ENCODE measurements around the gene PLB1.

PLB1 gene

GRCh38 chr2:28636491-28636890, 140.6 kb downstream of the PLB1 start:
- in situ Hi-C loops (cut with MboI; ENCODE audit: low sequenced_read_pairs), result no loop called here

GRCh38 chr2:28637066-28638047, 141.5 kb downstream of the PLB1 start:
- in situ Hi-C loops (cut with MboI; ENCODE audit: low sequenced_read_pairs), result no loop called here

DNA sequence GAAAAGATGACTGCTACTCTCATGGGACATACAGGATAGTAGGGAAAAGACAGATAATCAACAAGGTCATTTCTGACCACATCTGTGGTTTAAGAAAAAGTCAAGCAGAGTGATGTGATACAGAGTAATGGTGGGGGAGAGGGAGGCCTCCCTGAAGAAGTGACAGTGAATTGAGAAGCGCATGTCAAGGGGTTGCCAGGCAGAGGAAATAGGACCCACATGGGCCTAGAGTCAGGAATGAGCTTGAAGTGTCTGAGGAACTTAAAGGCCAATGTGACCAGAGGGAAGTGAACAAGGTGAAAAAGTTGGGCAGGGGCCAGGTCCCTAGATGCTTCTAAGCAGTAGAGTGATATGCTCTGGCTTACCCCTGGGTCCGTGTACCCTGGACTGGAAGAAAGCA, 142.2 kb downstream of the PLB1 start:
- in situ Hi-C loops (cut with MboI; ENCODE audit: low sequenced_read_pairs), result no loop called here

- in situ Hi-C loops (cut with MboI; ENCODE audit: low sequenced_read_pairs), result no loop called here
These were observed 143.3 kb downstream of the PLB1 start for GRCh38 chr2:28639092-28639691.

DNA sequence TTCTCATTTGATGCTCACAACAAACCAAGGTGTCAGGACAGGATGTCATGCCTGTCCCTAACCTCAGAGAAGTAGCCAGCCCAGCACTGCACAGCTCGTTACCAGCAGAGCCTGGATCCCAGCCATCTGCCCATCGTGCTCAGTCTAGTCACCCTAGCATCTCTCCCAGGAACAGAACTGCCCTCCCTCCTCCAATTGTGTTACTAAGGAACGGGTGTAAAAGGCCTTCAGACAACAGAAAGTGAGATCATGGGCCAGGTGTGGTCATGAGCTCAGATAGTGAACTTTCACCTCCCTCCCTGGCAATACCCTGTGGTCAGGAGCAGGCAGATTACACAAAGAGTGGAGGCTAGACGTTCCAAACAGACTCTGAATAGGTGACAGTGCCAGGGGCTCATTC, 144.0 kb downstream of the PLB1 start:
- in situ Hi-C loops (cut with MboI; ENCODE audit: low sequenced_read_pairs), result no loop called here

GRCh38 chr2:28640260-28640907, 144.5 kb downstream of the PLB1 start:
- in situ Hi-C loops (cut with MboI; ENCODE audit: low sequenced_read_pairs), result no loop called here

- in situ Hi-C loops (cut with MboI; ENCODE audit: low sequenced_read_pairs), result no loop called here
These were observed 145.0 kb downstream of the PLB1 start for GRCh38 chr2:28640908-28641300.

DNA sequence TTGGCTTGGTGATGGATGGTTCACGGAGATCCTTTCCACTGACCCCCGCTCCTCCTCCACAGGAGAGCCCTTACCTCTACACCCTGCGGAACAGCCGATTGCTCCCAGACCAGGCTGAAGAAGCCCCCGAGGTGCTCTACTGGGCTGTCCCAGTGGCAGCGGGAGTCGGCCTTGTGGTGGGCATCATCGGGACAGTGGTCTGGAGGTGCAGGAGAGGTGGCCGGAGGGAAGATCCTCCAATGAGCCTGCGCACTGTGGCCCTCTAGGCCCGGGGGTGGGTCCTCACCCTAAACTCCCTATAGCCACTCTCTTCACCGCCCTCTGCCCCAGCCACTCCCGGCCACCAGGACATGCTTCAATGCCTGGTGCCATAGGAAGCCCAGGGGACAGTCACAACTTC, 146.9 kb downstream of the PLB1 start:
- in situ Hi-C loops (cut with MboI; ENCODE audit: low sequenced_read_pairs), result no loop called here

- in situ Hi-C loops (cut with MboI; ENCODE audit: low sequenced_read_pairs), result no loop called here
These were observed 147.5 kb downstream of the PLB1 start for GRCh38 chr2:28643327-28643726.

DNA sequence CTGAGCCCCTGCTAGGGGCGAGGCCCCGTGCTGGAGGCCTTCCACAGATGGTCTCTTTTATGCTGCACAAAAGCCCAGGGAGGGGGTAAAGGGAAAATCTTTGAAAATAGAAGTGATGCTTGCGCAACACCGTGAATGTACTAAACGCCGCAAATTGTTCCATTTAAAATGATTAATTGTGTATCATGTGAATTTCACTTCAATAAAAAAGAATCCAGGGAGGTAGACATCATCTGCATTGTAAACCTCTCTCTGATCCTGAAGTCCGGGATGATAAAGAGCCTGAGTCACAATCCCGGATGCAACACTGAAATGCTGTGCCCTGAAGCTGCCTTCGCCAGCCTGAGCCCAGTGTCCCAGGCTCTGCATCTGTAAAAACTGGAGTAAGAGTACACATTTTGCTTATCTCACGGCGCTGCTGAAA, 148.1 kb downstream of the PLB1 start:
- in situ Hi-C loops (cut with MboI; ENCODE audit: low sequenced_read_pairs), result no loop called here

GRCh38 chr2:28644760-28645159, 148.9 kb downstream of the PLB1 start:
- in situ Hi-C loops (cut with MboI; ENCODE audit: low sequenced_read_pairs), result no loop called here

DNA sequence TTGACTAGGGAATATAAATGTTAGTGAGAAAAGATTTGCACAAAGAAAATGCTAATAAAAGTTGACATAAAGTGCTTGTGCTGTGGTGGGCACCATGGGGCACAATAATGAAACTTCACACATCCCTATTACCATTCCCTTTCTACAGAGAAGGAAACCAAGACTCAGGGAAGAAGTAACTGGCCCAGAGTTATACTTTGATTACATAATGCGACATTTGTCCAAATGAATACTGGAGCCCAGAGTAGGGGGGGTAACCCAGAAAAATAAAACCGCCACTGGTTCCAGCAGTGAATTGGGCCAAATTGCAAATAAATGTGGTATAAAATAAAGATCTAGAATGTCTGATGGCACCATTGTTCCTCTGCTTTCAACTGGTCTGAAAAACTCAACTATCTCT, 149.7 kb downstream of the PLB1 start:
- in situ Hi-C loops (cut with MboI; ENCODE audit: low sequenced_read_pairs), result no loop called here

- in situ Hi-C loops (cut with MboI; ENCODE audit: low sequenced_read_pairs), result no loop called here
These were observed 151.8 kb downstream of the PLB1 start for GRCh38 chr2:28647682-28648081.

- in situ Hi-C loops (cut with MboI; ENCODE audit: low sequenced_read_pairs), result no loop called here
These were observed 152.3 kb downstream of the PLB1 start for GRCh38 chr2:28648147-28648546.

DNA sequence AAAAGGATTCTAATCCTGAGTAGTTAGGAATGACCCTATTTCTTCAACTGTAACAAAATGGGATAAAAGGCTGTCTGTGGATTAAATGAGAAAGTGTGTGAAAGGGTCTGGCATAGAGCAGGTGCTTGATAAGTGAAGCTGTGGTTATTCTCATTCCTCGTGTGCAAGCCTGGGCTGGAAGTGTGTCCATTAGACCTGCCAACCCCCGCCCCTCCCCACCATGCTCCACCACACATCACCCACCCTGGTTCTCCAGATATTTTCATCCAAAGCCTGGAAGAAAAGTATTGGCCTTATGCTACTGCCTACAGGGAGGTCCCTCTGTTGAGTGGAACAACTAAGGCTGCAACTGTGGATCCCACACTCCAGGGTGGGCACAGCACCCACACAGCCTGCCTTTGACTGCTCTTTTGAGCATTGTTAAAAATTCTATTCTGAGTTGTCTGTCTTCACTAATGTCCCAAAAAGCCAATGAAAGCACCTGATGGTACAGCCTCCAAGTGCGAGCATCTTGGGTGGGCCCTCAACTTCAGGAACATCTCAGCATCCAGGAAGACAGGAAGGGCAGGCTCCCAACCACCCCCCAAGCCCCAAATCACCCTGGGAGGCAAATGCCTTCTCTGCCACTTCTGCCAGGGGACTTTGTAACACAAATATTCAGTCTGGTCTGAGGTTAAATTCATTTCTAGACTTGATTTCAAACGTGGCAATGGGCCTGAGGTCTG, 153.0 kb downstream of the PLB1 start:
- in situ Hi-C loops (cut with MboI; ENCODE audit: low sequenced_read_pairs), result no loop called here

DNA sequence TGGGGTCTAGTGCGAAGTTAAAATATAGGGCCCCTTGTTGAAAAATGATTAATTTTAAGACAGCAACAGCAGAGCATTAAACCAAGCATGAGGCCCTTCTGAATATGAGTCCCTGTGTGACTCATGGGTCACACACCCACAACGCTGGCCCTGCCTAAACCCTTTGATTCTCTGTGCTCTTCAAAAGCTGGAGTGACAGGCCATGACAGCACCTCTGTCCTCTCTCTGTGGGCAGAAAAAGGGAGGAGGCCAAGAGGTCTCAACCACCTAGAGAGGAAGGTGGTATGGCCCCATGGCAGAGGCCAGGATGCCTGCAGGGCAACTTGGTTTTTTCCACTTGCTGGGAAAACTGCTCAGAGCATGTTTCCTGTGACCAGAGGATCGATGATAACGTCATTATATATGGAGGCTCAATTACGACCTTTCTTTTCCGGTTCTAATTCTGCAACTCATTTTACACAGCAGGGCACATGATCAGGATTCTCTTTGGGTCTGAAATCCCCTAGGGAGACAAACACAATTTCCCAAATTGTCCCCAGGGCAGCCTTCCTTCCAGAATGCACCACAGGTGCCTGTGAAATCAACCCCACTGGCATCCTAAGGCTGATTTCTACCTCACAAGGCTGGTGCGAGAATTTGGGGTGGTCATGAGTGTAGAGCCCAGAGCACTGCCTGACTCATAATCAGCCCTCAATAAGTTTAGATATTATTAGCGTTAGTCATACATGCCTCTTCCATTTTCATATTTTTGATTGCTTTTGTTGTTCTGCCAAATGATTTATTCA, 153.8 kb downstream of the PLB1 start:
- in situ Hi-C loops (cut with MboI; ENCODE audit: low sequenced_read_pairs), result no loop called here

DNA sequence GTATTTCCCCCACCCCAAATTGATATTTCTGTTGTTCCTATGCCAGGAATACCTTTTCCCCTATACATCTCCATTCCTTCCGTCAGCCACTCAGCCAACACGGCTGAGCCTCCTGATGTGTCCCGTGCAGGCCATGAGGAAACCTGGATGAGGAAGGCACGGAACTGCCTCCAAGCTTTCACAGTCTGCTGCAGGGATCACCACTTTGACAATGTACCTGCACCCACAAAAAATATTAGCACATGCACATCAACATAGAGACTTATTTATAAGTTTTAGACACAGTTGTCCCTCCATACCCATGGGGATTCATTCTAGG, 154.4 kb downstream of the PLB1 start:
- in situ Hi-C loops (cut with MboI; ENCODE audit: low sequenced_read_pairs), result no loop called here

- in situ Hi-C loops (cut with MboI; ENCODE audit: low sequenced_read_pairs), result no loop called here
These were observed 156.4 kb downstream of the PLB1 start for GRCh38 chr2:28652217-28652616.

DNA sequence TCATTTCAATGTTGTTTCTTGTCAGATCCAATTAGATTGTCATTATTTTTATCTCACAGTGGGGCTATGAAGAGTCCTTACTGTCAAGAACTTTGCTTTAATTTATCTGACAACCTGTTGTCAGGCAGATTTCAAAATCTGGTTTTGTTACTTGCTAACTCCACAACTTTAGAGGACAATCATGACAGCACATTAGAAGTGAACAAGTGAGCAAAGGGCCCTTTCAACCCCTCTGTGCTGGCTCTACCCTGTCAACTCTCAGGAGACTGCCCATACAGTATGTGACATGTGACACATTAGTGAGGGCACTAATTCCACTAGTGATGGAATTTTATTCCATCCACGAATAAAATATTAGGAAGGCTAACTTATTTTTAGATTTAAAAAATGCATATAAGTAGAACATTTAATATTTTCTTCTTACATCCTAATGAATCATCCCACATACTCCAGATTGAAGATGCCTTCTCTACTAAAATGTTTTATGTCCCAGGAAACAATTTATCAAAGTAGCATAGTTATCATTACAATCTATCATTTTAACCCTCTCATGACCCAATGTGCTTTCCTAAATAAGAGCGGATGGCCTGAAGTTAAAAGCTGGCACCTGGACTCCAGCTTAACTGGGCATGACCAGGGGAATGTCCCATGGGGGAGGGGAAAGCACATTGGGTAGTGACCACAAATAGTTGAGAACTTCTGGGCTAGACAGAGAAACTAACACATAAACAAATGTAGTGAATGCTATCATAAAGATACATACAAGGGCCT, 158.2 kb downstream of the PLB1 start:
- in situ Hi-C loops (cut with MboI; ENCODE audit: low sequenced_read_pairs), result no loop called here
